WTC11 (cell line): ENCODE results near the gene VSX2. TPM values are rescaled to one million over a fixed set of nuclear protein-coding genes. Genes with fewer than 3 reads are reported as not detected.

ENCODE experiments used
- ATAC-seq: fragments of 200-7000 bp; cut with Tn5 transposase; 2 replicates; pipeline ENCODE4 v1.10.0; 2021; ENCODE audit warnings: mild to moderate bottlenecking, moderate library complexity
- CTCF ChIA-PET: fragments of 300-600 bp; sonication (Branson Sonifier 250); formaldehyde crosslinking; loops from one replicate; lab custom pipeline; 2021; ENCODE audit warnings: antibody characterized with exemption; lab: Charles Lee
- POLR2A ChIA-PET: fragments of 350-600 bp; sonication (Branson Sonifier 250); formaldehyde crosslinking; loops from one replicate; lab custom pipeline; 2021; ENCODE audit warnings: antibody characterized with exemption; lab: Charles Lee
- DNase-seq: peaks from one replicate; pipeline ENCODE4 v3.0.0; 2021; ENCODE audit warnings: low spot score
- H3K27ac Mint-ChIP-seq: 2 replicates; pipeline ENCODE4 v1.8.0; 2021; ENCODE audit warnings: mixed read lengths
- H3K27me3 Mint-ChIP-seq: 2 replicates; pipeline ENCODE4 v1.8.0; 2021; ENCODE audit warnings: low read depth, mild to moderate bottlenecking, moderate library complexity, mixed read lengths
- H3K36me3 Mint-ChIP-seq: 2 replicates; pipeline ENCODE4 v1.8.0; 2021; ENCODE audit warnings: mixed read lengths
- H3K4me1 Mint-ChIP-seq: 2 replicates; pipeline ENCODE4 v1.8.0; 2022; ENCODE audit warnings: mixed read lengths
- H3K4me3 Mint-ChIP-seq: 2 replicates; pipeline ENCODE4 v1.8.0; 2021; ENCODE audit warnings: mild to moderate bottlenecking, moderate library complexity, mixed read lengths
- H3K9me3 Mint-ChIP-seq: 2 replicates; pipeline ENCODE4 v1.8.0; 2021; ENCODE audit warnings: mixed read lengths
- AR ChIP-seq: fragments of 250-450 bp; sonication (Bioruptor Pico); IDR thresholded peaks from 2 replicates; pipeline ENCODE4 v1.9.0; 2021; ENCODE audit warnings: mild to moderate bottlenecking
- ATF2 ChIP-seq: sonication (generic); formaldehyde crosslinking; IDR thresholded peaks from 2 replicates; pipeline ENCODE4 v1.8.1; 2022; ENCODE audit warnings: low read depth, missing genetic modification reagents, borderline replicate concordance
- CREB1 ChIP-seq: sonication (generic); formaldehyde crosslinking; IDR thresholded peaks from 2 replicates; pipeline ENCODE4 v1.8.0; 2023; ENCODE audit warnings: mild to moderate bottlenecking, missing genetic modification reagents
- E2F4 ChIP-seq: sonication (generic); formaldehyde crosslinking; IDR thresholded peaks from 2 replicates; pipeline ENCODE4 v1.8.1; 2022; ENCODE audit warnings: low read depth, mild to moderate bottlenecking, moderate library complexity, missing genetic modification reagents, borderline replicate concordance
- ELF4 ChIP-seq: sonication (generic); formaldehyde crosslinking; IDR thresholded peaks from 2 replicates; pipeline ENCODE4 v1.8.1; 2022; ENCODE audit warnings: low read depth, mild to moderate bottlenecking, moderate library complexity, missing genetic modification reagents
- ETV6 ChIP-seq: sonication (generic); formaldehyde crosslinking; IDR thresholded peaks from 2 replicates; pipeline ENCODE4 v1.8.1; 2022; ENCODE audit warnings: mild to moderate bottlenecking, missing genetic modification reagents
- FOXJ3 ChIP-seq: sonication (generic); formaldehyde crosslinking; IDR thresholded peaks from 2 replicates; pipeline ENCODE4 v1.9.0; 2021; ENCODE audit warnings: missing genetic modification reagents, mild to moderate bottlenecking, borderline replicate concordance
- FOXK1 ChIP-seq: sonication (generic); formaldehyde crosslinking; IDR thresholded peaks from 2 replicates; pipeline ENCODE4 v1.8.0; 2022; ENCODE audit warnings: mild to moderate bottlenecking, moderate library complexity, missing genetic modification reagents
- FOXP1 ChIP-seq: sonication (generic); formaldehyde crosslinking; IDR thresholded peaks from 2 replicates; pipeline ENCODE4 v1.8.0; 2022; ENCODE audit warnings: missing genetic modification reagents, mild to moderate bottlenecking, moderate library complexity, borderline replicate concordance
- GTF2I ChIP-seq: fragments of 250-450 bp; sonication (Bioruptor Pico); conservative IDR thresholded peaks from 2 replicates; pipeline ENCODE4 v1.4.0; 2021; ENCODE audit warnings: mild to moderate bottlenecking
- HMGA2 ChIP-seq: fragments of 250-450 bp; sonication (Bioruptor Pico); IDR thresholded peaks from 2 replicates; pipeline ENCODE4 v1.4.0; 2021; ENCODE audit warnings: mild to moderate bottlenecking, moderate library complexity
- IRF1 ChIP-seq: sonication (generic); formaldehyde crosslinking; IDR thresholded peaks from 2 replicates; pipeline ENCODE4 v1.8.0; 2023; ENCODE audit warnings: missing genetic modification reagents
- JAZF1 ChIP-seq: fragments of 250-450 bp; sonication (Bioruptor Pico); IDR thresholded peaks from 2 replicates; pipeline ENCODE4 v1.9.0; 2021; ENCODE audit warnings: moderate library complexity, mild to moderate bottlenecking, inconsistent platforms
- JUN ChIP-seq: sonication (generic); formaldehyde crosslinking; IDR thresholded peaks from 2 replicates; pipeline ENCODE4 v1.8.0; 2023; ENCODE audit warnings: mild to moderate bottlenecking, missing genetic modification reagents
- MAX ChIP-seq: sonication (generic); formaldehyde crosslinking; IDR thresholded peaks from 2 replicates; pipeline ENCODE4 v1.8.0; 2022; ENCODE audit warnings: mild to moderate bottlenecking, missing genetic modification reagents
- MXD4 ChIP-seq: fragments of 250-450 bp; sonication (Bioruptor Pico); IDR thresholded peaks from 2 replicates; pipeline ENCODE4 v1.8.0; 2021; ENCODE audit warnings: mild to moderate bottlenecking, moderate library complexity, borderline replicate concordance
- MYBL2 ChIP-seq: sonication (generic); formaldehyde crosslinking; IDR thresholded peaks from 2 replicates; pipeline ENCODE4 v1.8.1; 2023; ENCODE audit warnings: mild to moderate bottlenecking, moderate library complexity, missing genetic modification reagents
- NFE2L1 ChIP-seq: sonication (generic); formaldehyde crosslinking; IDR thresholded peaks from 2 replicates; pipeline ENCODE4 v1.8.1; 2023; ENCODE audit warnings: missing genetic modification reagents
- NFYB ChIP-seq: sonication (generic); formaldehyde crosslinking; conservative IDR thresholded peaks from 2 replicates; pipeline ENCODE4 v1.8.0; 2022; ENCODE audit warnings: low read depth, missing genetic modification reagents
- NR2C2 ChIP-seq: sonication (generic); formaldehyde crosslinking; IDR thresholded peaks from 2 replicates; pipeline ENCODE4 v1.8.0; 2022; ENCODE audit warnings: mild to moderate bottlenecking, missing genetic modification reagents
- PREB ChIP-seq: sonication (generic); formaldehyde crosslinking; IDR thresholded peaks from 2 replicates; pipeline ENCODE4 v1.8.1; 2022; ENCODE audit warnings: mild to moderate bottlenecking, missing genetic modification reagents, moderate library complexity, borderline replicate concordance
- RELA ChIP-seq: sonication (generic); formaldehyde crosslinking; IDR thresholded peaks from 2 replicates; pipeline ENCODE4 v1.8.1; 2022; ENCODE audit warnings: missing genetic modification reagents, mild to moderate bottlenecking, borderline replicate concordance
- RORB ChIP-seq: fragments of 250-450 bp; sonication (Bioruptor Pico); IDR thresholded peaks from 2 replicates; pipeline ENCODE4 v1.9.0; 2021; ENCODE audit warnings: mild to moderate bottlenecking
- SMAD4 ChIP-seq: sonication (generic); formaldehyde crosslinking; IDR thresholded peaks from 2 replicates; pipeline ENCODE4 v1.8.0; 2022; ENCODE audit warnings: mild to moderate bottlenecking, missing genetic modification reagents
- SOX15 ChIP-seq: fragments of 250-450 bp; sonication (Bioruptor Pico); IDR thresholded peaks from 2 replicates; pipeline ENCODE4 v1.9.0; 2021; ENCODE audit warnings: mild to moderate bottlenecking
- ZNF138 ChIP-seq: sonication (generic); formaldehyde crosslinking; conservative IDR thresholded peaks from 2 replicates; pipeline ENCODE4 v1.8.1; 2022; ENCODE audit warnings: mild to moderate bottlenecking, moderate library complexity, missing genetic modification reagents
- ZNF416 ChIP-seq: fragments of 250-450 bp; sonication (Bioruptor Pico); IDR thresholded peaks from 2 replicates; pipeline ENCODE4 v1.9.0; 2021; ENCODE audit warnings: mild to moderate bottlenecking, inconsistent platforms
- ZSCAN18 ChIP-seq: fragments of 250-450 bp; sonication (Bioruptor Pico); IDR thresholded peaks from 2 replicates; pipeline ENCODE4 v2.1.2; 2022; ENCODE audit warnings: mild to moderate bottlenecking, moderate library complexity
- total RNA-seq: library from RNA; stranded (reverse); gene quantifications from 3 replicates; pipeline ENCODE4 v1.2.3, GENCODE V29; 2021

The VSX2 gene
- total RNA-seq, 1 experiment from 2014 or later = not detected

GRCh38 chr14:74302634-74303569 lies 63.7 kb downstream of the VSX2 start, which contains the start of gene ABCD4:
Gene ABCD4 (minus strand): TSS chr14:74302934. CDS start chr14:74302912, 22 bp downstream.
- H3K36me3 Mint-ChIP-seq = peaks cover 19% of the 10 kb centered on the region
- H3K9me3 Mint-ChIP-seq = no peaks in the 10 kb centered on the region
- CTCF ChIA-PET = interaction anchor here (0.5 to 1.9 kb wide), 24 partner anchors 9 to 308 kb away, joined by 3 to 25 read pairs (median 4); partner anchors contain the start of genes ISCA2, NPC2 and VRTN
- ATAC-seq (peak; percentile 99), DNase-seq (peak; percentile 99)
- peak within 1 kb of the TSS; percentile 98 for H3K27ac Mint-ChIP-seq
- POLR2A ChIA-PET = interaction anchor here (0.6 to 1.6 kb wide), 7 partner anchors 8 to 214 kb away, joined by 3 to 11 read pairs (median 7); partner anchors contain the start of genes ISCA2, NPC2 and VRTN
- no peaks in the 10 kb centered on the region for H3K27me3 Mint-ChIP-seq
- H3K4me1 Mint-ChIP-seq = peaks cover 7% of the 10 kb centered on the region
- H3K4me3 Mint-ChIP-seq = peak within 1 kb of the TSS; percentile 96
- TF ChIP-seq JUN (CRISPR knock-in tag) = no peak
- peak; percentile 84; the same call in 1 of the 2 replicates for TF ChIP-seq PREB (CRISPR knock-in tag)
- TF ChIP-seq MYBL2 (CRISPR knock-in tag) = no peak
- TF ChIP-seq CREB1 = 0 out of 2 replicates have a peak, but pooled peaks have one; percentile 71
- TF ChIP-seq RORB = no peak
- TF ChIP-seq GTF2I (CRISPR knock-in tag) = peak; percentile 94
- peak; percentile 90 for TF ChIP-seq ZNF416 (CRISPR knock-in tag)
- TF ChIP-seq FOXK1 (CRISPR knock-in tag) = peak; percentile 72
- TF ChIP-seq HMGA2 (CRISPR knock-in tag) = no peak
- no peak for TF ChIP-seq NR2C2 (CRISPR knock-in tag)
- no peak; the same call in 1 of the 2 replicates for TF ChIP-seq ZNF138 (CRISPR knock-in tag)
- peak; percentile 79; the same call in 1 of the 2 replicates for TF ChIP-seq IRF1 (CRISPR knock-in tag)
- no peak for TF ChIP-seq NFE2L1 (CRISPR knock-in tag)
- TF ChIP-seq ELF4 (CRISPR knock-in tag) = no peak
- no peak for TF ChIP-seq SMAD4 (CRISPR knock-in tag)
- no peak for TF ChIP-seq MAX
- peak; percentile 93 for TF ChIP-seq ETV6 (CRISPR knock-in tag)
- no peak for TF ChIP-seq SOX15
- no peak for TF ChIP-seq FOXJ3 (CRISPR knock-in tag)
- no peak for TF ChIP-seq ZSCAN18 (CRISPR knock-in tag)
- no peak for TF ChIP-seq NFYB (CRISPR knock-in tag)
- no peak for TF ChIP-seq ATF2 (CRISPR knock-in tag)
- no peak for TF ChIP-seq MXD4 (CRISPR knock-in tag)
- TF ChIP-seq E2F4 = no peak
- 0 out of 2 replicates have a peak, but pooled peaks have one; percentile 69 for TF ChIP-seq RELA (CRISPR knock-in tag)
- peak; percentile 29; the same call in 1 of the 2 replicates for TF ChIP-seq AR (CRISPR knock-in tag)
- peak; percentile 62; the same call in 1 of the 2 replicates for TF ChIP-seq FOXP1 (CRISPR knock-in tag)
- TF ChIP-seq JAZF1 = no peak
